Kidney (tissue), 14 donors: ENCODE results near the gene PLA2R1. TPM values are rescaled to one million over a fixed set of nuclear protein-coding genes. Genes with fewer than 3 reads are reported as not detected.

Experiments
- DNase-seq, 5 donors: peaks; one replicate each; pipeline ENCODE4 v3.0.0-alpha.2; 2013 to 2020
- FAIRE-seq: peaks from 2 replicates; lab custom pipeline; 2012; peaks lifted over from hg19 to GRCh38; lab: Jason Lieb, UNC
- H3K27ac ChIP-seq, 2 donors: one replicate each; pipeline ENCODE4 v1.7.0; 2013; ENCODE audit warnings: low read depth in 2 of 2, low read length in 2 of 2, inconsistent platforms in 1 of 2
- H3K27me3 ChIP-seq: one replicate; pipeline ENCODE4 v1.7.1; 2013; ENCODE audit warnings: low read length, inconsistent platforms; ENCODE audit not compliant: control insufficient read depth, insufficient read depth
- H3K36me3 ChIP-seq, 3 donors: one replicate each; pipeline versions ENCODE4 v1.7.0 to v1.7.1; 2013; ENCODE audit warnings: low read length in 3 of 3, control low read depth in 1 of 3, inconsistent platforms in 1 of 3; ENCODE audit not compliant: insufficient read depth in 3 of 3, control insufficient read depth in 2 of 3
- H3K4me1 ChIP-seq, 3 donors: one replicate each; pipeline versions ENCODE4 v1.7.0 to v1.7.1; 2013; ENCODE audit warnings: low read length in 3 of 3, inconsistent platforms in 1 of 3, low read depth in 1 of 3; ENCODE audit not compliant: control insufficient read depth in 2 of 3, insufficient read depth in 2 of 3
- H3K4me3 ChIP-seq, 3 donors: one replicate each; pipeline versions ENCODE4 v1.7.0 to v1.8.1; 2013; ENCODE audit warnings: low read length in 3 of 3, control low read depth in 1 of 3, inconsistent platforms in 1 of 3
- H3K9ac ChIP-seq, 3 donors: one replicate each; pipeline versions ENCODE4 v1.7.0 to v1.7.1; 2013; ENCODE audit warnings: low read length in 3 of 3, control low read depth in 1 of 3, inconsistent platforms in 1 of 3
- H3K9me3 ChIP-seq, 3 donors: one replicate each; pipeline versions ENCODE4 v1.7.0 to v1.7.1; 2013; ENCODE audit warnings: low read length in 3 of 3, control low read depth in 1 of 3, inconsistent platforms in 1 of 3; ENCODE audit not compliant: control insufficient read depth in 2 of 3, insufficient read depth in 1 of 3
- CTCF ChIP-seq: IDR thresholded peaks from 3 replicates; pipeline ENCODE4 v1.5.1; 2012; ENCODE audit warnings: mild to moderate bottlenecking, moderate library complexity, borderline replicate concordance; ENCODE audit not compliant: insufficient read depth; ENCODE audit errors: extremely low read depth
- intact Hi-C: fragments of 100-400 bp; cut with DNase I; formaldehyde crosslinking; loops from one replicate; pipeline ENCODE4 v1.11.1; 2022
- polyA plus RNA-seq: library from polyadenylated mRNA; stranded (reverse); fragments of 350-450 nt; fragmentation: Illumina TruSeq; extraction: RNeasy Lipid Tissue Mini Kit (QIAGEN cat#74804); gene quantifications from one replicate; pipeline ENCODE4 v1.2.3, GENCODE V29; 2014; ENCODE audit warnings: low read depth, low replicate concordance; ENCODE audit not compliant: insufficient read depth
- total RNA-seq: library from RNA; stranded (reverse); fragmentation: NEBNext Ultra II Directional; extraction: Animal tissue kit (Norgen Biotek cat#: 25700); gene quantifications from one replicate; pipeline ENCODE4 v1.2.1, GENCODE V29; 2021
- donor health status: control.
- donor health status: control.
- donor health status: control.
- donor health status: control.
- donor health status: control.
- donor health status: DM: yes; HTN: yes; CAD: no.
- donor health status: Normal renal cell carcinoma (clear cell type).

The PLA2R1 gene
- total and polyA plus RNA-seq, 2 donors from 2014 or later, result 6.6 to 71.9 TPM

GRCh38 chr2:160045703-160046210 is 16.7 kb downstream of the PLA2R1 start:
- Histone ChIP-seq H3K4me3 (no peak overlapping the region), H3K36me3 (peaks cover 0 to 2% (median 0%) of the 10 kb centered on the region in 3 donors), H3K4me1 (no peaks in the 10 kb centered on the region), H3K27ac (no peak overlapping the region), H3K9ac (no peak overlapping the region), H3K27me3 (no peaks in the 10 kb centered on the region), H3K9me3 (no peaks in the 10 kb centered on the region)
- FAIRE-seq (no peak), DNase-seq (no peak)
- intact Hi-C loops, result no loop called here
- no peak for TF ChIP-seq CTCF

GRCh38 chr2:160044728-160045127 is 17.7 kb downstream of the PLA2R1 start:
- TF ChIP-seq CTCF, result no peak

GRCh38 chr2:160043265-160043664 is 19.1 kb downstream of the PLA2R1 start:
- Histone ChIP-seq H3K27me3 (no peaks in the 10 kb centered on the region), H3K4me1 (no peaks in the 10 kb centered on the region), H3K36me3 (peaks cover 0 to 2% (median 0%) of the 10 kb centered on the region in 3 donors), H3K27ac (no peak overlapping the region), H3K9ac (no peak overlapping the region), H3K9me3 (no peaks in the 10 kb centered on the region), H3K4me3 (no peak overlapping the region)
- intact Hi-C loops, result no loop called here
- FAIRE-seq, result no peak
- TF ChIP-seq CTCF, result no peak
- no peak for DNase-seq

More at GRCh38 chr2:160044728-160045127, 17.7 kb downstream of the PLA2R1 start:
- Histone ChIP-seq H3K9ac (no peak overlapping the region), H3K36me3 (peaks cover 0 to 2% (median 0%) of the 10 kb centered on the region in 3 donors), H3K27ac (no peak overlapping the region), H3K9me3 (no peaks in the 10 kb centered on the region), H3K4me1 (no peaks in the 10 kb centered on the region), H3K27me3 (no peaks in the 10 kb centered on the region), H3K4me3 (no peak overlapping the region)
- intact Hi-C loops, result no loop called here
- DNase-seq (no peak), FAIRE-seq (no peak)

GRCh38 chr2:160042054-160042453 is 20.4 kb downstream of the PLA2R1 start:
- no peaks in the 10 kb centered on the region for H3K4me1 ChIP-seq
- no peak for TF ChIP-seq CTCF
- FAIRE-seq (no peak), DNase-seq (no peak)
- H3K4me3 ChIP-seq, result no peak overlapping the region
- no peak overlapping the region for H3K9ac ChIP-seq
- intact Hi-C loops, result no loop called here
- H3K9me3 ChIP-seq, result no peaks in the 10 kb centered on the region
- H3K27ac ChIP-seq, result no peak overlapping the region
- H3K27me3 ChIP-seq, result no peaks in the 10 kb centered on the region
- peaks cover 0 to 2% (median 0%) of the 10 kb centered on the region in 3 donors for H3K36me3 ChIP-seq
